Activated T-cell treated with anti-CD3 and anti-CD28 coated beads, Interleukin-2, amount 50 U/mL, for 24 hours (primary cell): ENCODE measurements around the gene CARD19.
A peak's percentile ranks its signal among the peaks of the same experiment; 100 is the strongest.

Experiments used
- DNase-seq: peaks from one replicate; pipeline ENCODE4 v3.0.0-alpha.2; 2020
- H3K27ac Mint-ChIP-seq: 2 replicates; pipeline ENCODE4 v1.8.0; 2020; ENCODE audit warnings: mild to moderate bottlenecking, mixed read lengths
- H3K27me3 Mint-ChIP-seq: 2 replicates; pipeline ENCODE4 v1.8.0; 2020; ENCODE audit warnings: mixed read lengths
- H3K36me3 Mint-ChIP-seq: 2 replicates; pipeline ENCODE4 v1.8.0; 2020; ENCODE audit warnings: low read depth, mixed read lengths
- H3K4me1 Mint-ChIP-seq: 2 replicates; pipeline ENCODE4 v1.8.0; 2020; ENCODE audit warnings: low read depth, mixed read lengths
- H3K4me3 Mint-ChIP-seq: 2 replicates; pipeline ENCODE4 v1.8.0; 2020; ENCODE audit warnings: mild to moderate bottlenecking, moderate library complexity, mixed read lengths
- H3K9me3 Mint-ChIP-seq: 2 replicates; pipeline ENCODE4 v1.8.0; 2020; ENCODE audit warnings: mixed read lengths

Gene CARD19

GRCh38 chr9:93096131-93096802, at the start of gene CARD19:
TSS of gene CARD19 (plus strand) at chr9:93096217. CDS start at chr9:93096346, 129 bp downstream.
- Mint-ChIP-seq H3K4me1 (peaks cover 76% of the 10 kb centered on the region), H3K9me3 (peaks cover 1% of the 10 kb centered on the region), H3K27me3 (no peaks in the 10 kb centered on the region), H3K4me3 (peak within 1 kb of the TSS; percentile 84), H3K27ac (peak within 1 kb of the TSS; percentile 97), H3K36me3 (peaks cover 22% of the 10 kb centered on the region)
- no peak for DNase-seq

- DNase-seq, result no peak
- H3K27me3 Mint-ChIP-seq, result no peaks in the 10 kb centered on the region
- H3K27ac Mint-ChIP-seq, result no peak overlapping the region
Observed at GRCh38 chr9:93048566-93049448, 47.2 kb upstream of the CARD19 start.

GRCh38 chr9:93049491-93049890, 46.5 kb upstream of the CARD19 start:
- no peaks in the 10 kb centered on the region for H3K9me3 Mint-ChIP-seq
- no peaks in the 10 kb centered on the region for H3K36me3 Mint-ChIP-seq
- DNase-seq, result no peak
- no peak overlapping the region for H3K27ac Mint-ChIP-seq
- no peak overlapping the region for H3K4me3 Mint-ChIP-seq
- H3K27me3 Mint-ChIP-seq, result no peaks in the 10 kb centered on the region
- peaks cover 22% of the 10 kb centered on the region for H3K4me1 Mint-ChIP-seq

More at GRCh38 chr9:93048566-93049448, 47.2 kb upstream of the CARD19 start:
- no peak overlapping the region for H3K4me3 Mint-ChIP-seq
- no peaks in the 10 kb centered on the region for H3K9me3 Mint-ChIP-seq
- no peaks in the 10 kb centered on the region for H3K36me3 Mint-ChIP-seq
- H3K4me1 Mint-ChIP-seq, result peaks cover 19% of the 10 kb centered on the region

GRCh38 chr9:93050231-93050630, 45.8 kb upstream of the CARD19 start:
- no peaks in the 10 kb centered on the region for H3K27me3 Mint-ChIP-seq
- H3K4me1 Mint-ChIP-seq, result peaks cover 26% of the 10 kb centered on the region
- no peaks in the 10 kb centered on the region for H3K36me3 Mint-ChIP-seq
- no peak overlapping the region for H3K4me3 Mint-ChIP-seq
- no peak overlapping the region for H3K27ac Mint-ChIP-seq
- DNase-seq, result no peak
- no peaks in the 10 kb centered on the region for H3K9me3 Mint-ChIP-seq

- no peaks in the 10 kb centered on the region for H3K27me3 Mint-ChIP-seq
- H3K4me3 Mint-ChIP-seq, result no peak overlapping the region
- H3K4me1 Mint-ChIP-seq, result peaks cover 26% of the 10 kb centered on the region
- H3K9me3 Mint-ChIP-seq, result no peaks in the 10 kb centered on the region
- no peak for DNase-seq
- H3K36me3 Mint-ChIP-seq, result no peaks in the 10 kb centered on the region
- no peak overlapping the region for H3K27ac Mint-ChIP-seq
Observed at GRCh38 chr9:93051680-93052089, 44.3 kb upstream of the CARD19 start.

GRCh38 chr9:93052791-93053540, 43.1 kb upstream of the CARD19 start:
- Mint-ChIP-seq H3K4me1 (peaks cover 27% of the 10 kb centered on the region), H3K27ac (no peak overlapping the region), H3K9me3 (no peaks in the 10 kb centered on the region), H3K36me3 (no peaks in the 10 kb centered on the region), H3K4me3 (no peak overlapping the region), H3K27me3 (no peaks in the 10 kb centered on the region)
- no peak for DNase-seq

- peaks cover 26% of the 10 kb centered on the region for H3K4me1 Mint-ChIP-seq
- H3K4me3 Mint-ChIP-seq, result no peak overlapping the region
- DNase-seq, result no peak
- H3K27me3 Mint-ChIP-seq, result no peaks in the 10 kb centered on the region
- no peaks in the 10 kb centered on the region for H3K36me3 Mint-ChIP-seq
- H3K27ac Mint-ChIP-seq, result no peak overlapping the region
- no peaks in the 10 kb centered on the region for H3K9me3 Mint-ChIP-seq
Observed at GRCh38 chr9:93053781-93054331, 42.2 kb upstream of the CARD19 start.

- Mint-ChIP-seq H3K27ac (peak overlapping the region; percentile 5), H3K36me3 (peaks cover 4% of the 10 kb centered on the region), H3K4me1 (peaks cover 34% of the 10 kb centered on the region), H3K4me3 (no peak overlapping the region), H3K27me3 (no peaks in the 10 kb centered on the region), H3K9me3 (no peaks in the 10 kb centered on the region)
- no peak for DNase-seq
Observed at GRCh38 chr9:93054758-93055704, 41.0 kb upstream of the CARD19 start.

- Mint-ChIP-seq H3K4me1 (peaks cover 55% of the 10 kb centered on the region), H3K27ac (peak overlapping the region; percentile 0), H3K36me3 (peaks cover 4% of the 10 kb centered on the region), H3K27me3 (no peaks in the 10 kb centered on the region), H3K9me3 (no peaks in the 10 kb centered on the region), H3K4me3 (peak overlapping the region; percentile 42)
- no peak for DNase-seq
Observed at GRCh38 chr9:93057042-93057702, 38.8 kb upstream of the CARD19 start.

- Mint-ChIP-seq H3K27me3 (no peaks in the 10 kb centered on the region), H3K36me3 (peaks cover 7% of the 10 kb centered on the region), H3K27ac (peak overlapping the region; percentile 79), H3K4me1 (peaks cover 62% of the 10 kb centered on the region), H3K4me3 (peak overlapping the region; percentile 73), H3K9me3 (no peaks in the 10 kb centered on the region)
- DNase-seq, result no peak
Observed at GRCh38 chr9:93057703-93058354, 38.2 kb upstream of the CARD19 start.

- Mint-ChIP-seq H3K9me3 (no peaks in the 10 kb centered on the region), H3K4me3 (peak within 1 kb of the TSS; percentile 89), H3K27ac (peak within 1 kb of the TSS; percentile 96), H3K27me3 (no peaks in the 10 kb centered on the region), H3K36me3 (peaks cover 7% of the 10 kb centered on the region), H3K4me1 (peaks cover 62% of the 10 kb centered on the region)
- DNase-seq, result peak; percentile 86
Observed at GRCh38 chr9:93058355-93059010, 37.5 kb upstream of the CARD19 start, which contains the start of gene SUSD3. TSS of gene SUSD3 (plus strand) at chr9:93058701. CDS start at chr9:93058743, 42 bp downstream.

GRCh38 chr9:93059011-93059714, 36.9 kb upstream of the CARD19 start:
- peak overlapping the region; percentile 89 for H3K4me3 Mint-ChIP-seq
- DNase-seq, result peak; percentile 69
- H3K4me1 Mint-ChIP-seq, result peaks cover 62% of the 10 kb centered on the region
- H3K27ac Mint-ChIP-seq, result peak overlapping the region; percentile 96
- no peaks in the 10 kb centered on the region for H3K27me3 Mint-ChIP-seq
- H3K9me3 Mint-ChIP-seq, result no peaks in the 10 kb centered on the region
- H3K36me3 Mint-ChIP-seq, result peaks cover 7% of the 10 kb centered on the region
